IPS DF 4.7 (cell line): ENCODE measurements around the gene FDPS.
"Not testable (repeated sequence)": the region's sequence is repeated elsewhere in the genome, so short reads cannot be mapped to it uniquely, and the experiment has no call there.

Source experiments
- DNase-seq: peaks from one replicate; pipeline ENCODE4 v3.0.0-alpha.2; 2013; ENCODE audit warnings: low spot score; ENCODE audit errors: extremely low read depth

Gene FDPS

GRCh38 chr1:155285631-155286044 lies 23.0 kb upstream of the FDPS start:
- no peak for DNase-seq

- no peak for DNase-seq
Measured at GRCh38 chr1:155286544-155286943, 22.1 kb upstream of the FDPS start.

GRCh38 chr1:155287987-155288543 lies 20.6 kb upstream of the FDPS start:
- no peak for DNase-seq

DNA sequence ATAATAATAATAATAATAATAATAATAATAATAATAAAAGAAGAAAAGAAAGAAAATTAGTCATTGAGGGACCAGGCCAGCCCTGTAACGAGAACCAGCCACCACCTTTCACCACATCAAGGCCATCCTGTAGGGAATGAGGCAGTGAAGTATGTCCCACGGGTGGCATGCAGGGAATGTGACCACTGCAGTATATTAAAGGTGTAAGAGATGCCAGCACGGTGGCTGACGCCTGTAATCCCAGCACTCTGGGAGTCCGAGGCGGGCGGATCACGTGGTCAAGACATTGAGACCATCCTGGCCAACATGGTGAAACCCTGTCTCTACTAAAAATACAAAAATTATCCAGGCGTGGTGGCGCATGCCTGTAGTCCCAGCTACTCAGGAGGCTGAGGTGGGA lies 17.7 kb upstream of the FDPS start:
- DNase-seq: not testable (repeated sequence)

GRCh38 chr1:155293086-155293749 lies 15.4 kb upstream of the FDPS start:
- no peak for DNase-seq

- DNase-seq: no peak
Measured at GRCh38 chr1:155294520-155295182, 14.0 kb upstream of the FDPS start.

GRCh38 chr1:155295183-155295941 lies 13.3 kb upstream of the FDPS start:
- DNase-seq: no peak

DNA sequence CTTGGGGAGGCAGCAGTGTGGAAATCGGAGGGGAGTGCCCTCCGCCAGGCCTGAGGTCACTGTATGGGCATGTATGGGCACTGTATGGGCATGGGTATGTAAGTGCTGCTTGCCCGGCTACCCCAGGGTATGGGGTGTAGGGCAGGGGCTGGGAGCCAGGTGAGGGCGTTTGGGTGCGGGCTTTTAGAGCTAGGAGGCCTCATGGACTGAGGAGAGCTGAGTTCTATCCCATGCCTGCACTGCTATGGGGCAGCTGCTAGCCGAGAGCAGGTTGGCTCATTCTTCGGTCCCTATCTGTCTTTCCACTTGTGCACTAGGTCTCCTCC lies 12.8 kb upstream of the FDPS start:
- no peak for DNase-seq

GRCh38 chr1:155296661-155297060 lies 12.0 kb upstream of the FDPS start:
- no peak for DNase-seq

- DNase-seq: no peak
Measured at GRCh38 chr1:155297384-155297783, 11.3 kb upstream of the FDPS start.

DNA sequence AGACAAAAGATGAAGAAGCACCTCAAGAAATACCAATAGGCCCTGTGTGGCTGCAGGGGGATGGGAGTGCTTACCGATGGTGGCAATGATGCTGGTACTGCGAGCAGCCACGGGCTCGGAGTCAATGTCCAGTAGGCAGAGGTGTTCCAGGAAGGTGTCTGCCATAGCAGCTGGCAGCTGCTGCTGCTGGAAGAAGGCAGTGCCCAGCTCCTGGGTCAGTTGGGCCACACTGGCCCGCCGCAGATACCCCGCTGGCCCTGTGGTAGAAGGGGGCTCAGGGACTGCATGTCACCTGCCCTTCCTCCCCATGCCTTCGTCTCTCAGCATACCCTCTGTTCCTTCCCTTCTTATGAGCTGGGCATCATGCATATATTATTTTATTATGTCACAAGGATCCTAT lies 8.6 kb upstream of the FDPS start:
- no peak for DNase-seq

DNA sequence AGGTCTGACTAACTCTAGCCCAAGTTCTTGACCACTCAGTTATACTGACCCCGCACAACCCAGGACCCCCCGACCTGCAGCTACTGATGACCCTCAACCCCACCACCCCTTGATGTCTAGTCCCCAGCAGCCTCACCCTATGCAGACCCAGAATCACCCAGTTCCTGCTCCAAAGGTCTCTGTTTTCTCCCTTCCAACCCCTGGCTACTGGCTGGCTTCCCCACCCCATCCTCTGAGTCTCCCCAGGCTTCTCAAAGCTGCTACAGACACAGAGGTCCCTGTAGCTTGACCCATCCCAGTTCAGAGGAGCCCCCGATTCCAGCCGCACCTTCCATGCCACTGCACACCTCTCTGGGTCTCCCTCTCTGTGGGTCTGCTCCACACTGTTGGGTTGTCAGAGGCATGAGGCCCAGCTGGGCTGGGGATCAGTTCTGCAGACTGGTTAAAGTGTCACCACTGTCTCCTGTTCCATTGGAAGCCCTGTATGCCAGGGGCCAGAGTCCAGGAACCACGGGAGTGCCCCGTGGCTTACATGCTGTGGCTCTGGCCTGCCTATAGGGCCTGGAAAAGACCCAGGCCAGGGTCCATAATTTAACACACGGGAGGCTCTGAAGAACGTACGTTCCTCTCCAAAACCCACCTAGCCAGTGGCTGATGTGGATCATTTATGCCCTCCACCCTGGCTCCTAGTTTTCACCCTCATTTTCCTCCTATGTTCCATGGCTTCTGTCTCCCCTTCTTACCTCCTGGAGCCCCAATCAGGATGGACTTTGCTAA lies 7.9 kb upstream of the FDPS start:
- no peak for DNase-seq

- no peak for DNase-seq
Measured at GRCh38 chr1:155301342-155301841, 7.3 kb upstream of the FDPS start, which contains the start of gene PKLR. PKLR (minus strand) TSS chr1:155301438; CDS start chr1:155301395, 43 bp downstream.

DNA sequence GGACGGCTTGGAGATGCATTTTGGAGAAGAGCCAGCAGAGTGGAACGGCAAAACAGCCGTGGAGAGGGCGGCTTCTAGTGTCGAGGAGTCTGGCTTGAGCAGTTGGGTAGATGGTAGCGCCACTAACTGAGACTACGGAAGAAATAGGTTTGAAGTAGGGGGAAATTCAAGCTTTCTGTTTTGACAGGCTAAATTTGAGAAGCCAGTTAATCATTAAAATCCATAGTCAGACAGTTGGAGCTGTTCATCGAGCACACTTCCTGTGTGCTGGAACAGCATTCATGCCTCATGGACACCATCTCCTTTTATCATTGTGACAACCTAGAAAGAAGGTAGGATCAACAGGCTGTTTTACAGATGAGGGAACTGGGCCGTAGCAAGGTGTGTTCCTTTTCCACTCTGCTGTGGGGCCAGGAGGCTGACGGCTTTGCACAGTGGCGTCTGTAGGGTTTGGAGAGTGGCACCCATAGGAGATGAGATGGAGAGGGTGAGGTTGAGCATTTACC lies 4.1 kb upstream of the FDPS start:
- no peak for DNase-seq

DNA sequence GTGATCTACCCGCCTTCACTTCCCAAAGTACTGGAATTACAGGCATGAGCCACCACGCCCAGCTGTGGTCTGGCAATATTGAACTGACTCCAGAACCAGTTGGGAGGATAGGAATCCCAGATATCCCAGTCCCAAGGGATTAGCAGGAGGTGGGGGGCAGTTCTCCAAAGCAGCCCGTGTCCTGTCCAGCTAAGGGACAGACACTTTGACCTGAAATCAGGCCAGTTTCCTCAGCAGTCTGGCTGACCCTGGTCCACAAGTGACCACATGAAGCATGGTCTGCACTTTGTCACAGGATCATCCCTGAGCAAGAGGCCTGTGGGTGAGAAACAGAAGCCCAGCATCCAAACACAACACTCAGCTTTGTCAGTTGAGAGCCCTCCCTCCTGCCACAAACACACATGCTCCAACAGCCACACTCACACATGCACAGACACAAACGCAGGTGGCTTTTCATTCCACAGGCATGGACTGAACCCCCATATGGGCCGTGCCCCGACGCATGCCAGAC lies 2.7 kb upstream of the FDPS start:
- DNase-seq: no peak

- no peak for DNase-seq
Measured at GRCh38 chr1:155307247-155307740, 1.4 kb upstream of the FDPS start.

DNA sequence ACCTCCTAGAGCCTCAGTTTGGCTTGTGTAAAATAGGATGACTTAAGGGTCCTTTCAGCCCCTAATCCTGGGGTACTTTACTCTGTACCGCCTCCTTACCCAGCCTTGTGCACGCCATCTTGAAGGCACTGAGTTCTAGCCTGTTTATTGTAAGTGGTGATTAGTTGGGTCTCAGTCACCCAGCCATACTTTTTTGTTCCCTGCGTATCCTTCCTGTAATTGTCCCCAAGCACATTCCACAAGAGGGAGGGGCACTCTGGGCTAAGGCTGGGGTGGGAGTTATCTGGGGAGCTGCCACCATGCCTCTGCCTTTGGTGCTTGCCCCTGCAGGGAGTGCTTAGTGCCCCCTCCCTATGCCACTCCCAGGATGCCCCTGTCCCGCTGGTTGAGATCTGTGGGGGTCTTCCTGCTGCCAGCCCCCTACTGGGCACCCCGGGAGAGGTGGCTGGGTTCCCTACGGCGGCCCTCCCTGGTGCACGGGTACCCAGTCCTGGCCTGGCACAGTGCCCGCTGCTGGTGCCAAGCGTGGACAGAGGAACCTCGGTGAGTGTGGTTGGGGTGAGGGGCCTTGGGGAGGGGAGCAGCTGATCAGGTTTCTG lies 856 bp downstream of the FDPS start:
- no peak for DNase-seq

DNA sequence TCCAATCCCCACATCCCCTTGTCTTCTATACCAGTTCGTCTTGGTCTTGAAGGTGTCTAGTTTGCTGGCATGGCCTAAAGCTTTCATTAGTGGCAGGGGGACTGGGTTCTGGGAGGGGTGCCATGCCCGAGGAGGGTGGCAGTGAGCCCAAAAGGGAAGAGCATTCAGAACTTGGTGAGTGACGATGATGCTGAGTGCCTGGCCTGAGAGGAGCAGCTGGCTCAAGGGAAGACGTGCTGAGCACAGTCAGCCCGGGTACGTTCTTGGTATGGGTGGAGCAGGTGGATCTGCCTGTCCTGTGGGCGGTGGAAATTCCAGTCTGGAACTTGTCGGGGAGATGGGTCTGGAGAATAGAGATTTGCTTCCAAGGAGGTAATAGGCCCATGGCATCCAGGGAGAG lies 4.6 kb downstream of the FDPS start:
- no peak for DNase-seq

DNA sequence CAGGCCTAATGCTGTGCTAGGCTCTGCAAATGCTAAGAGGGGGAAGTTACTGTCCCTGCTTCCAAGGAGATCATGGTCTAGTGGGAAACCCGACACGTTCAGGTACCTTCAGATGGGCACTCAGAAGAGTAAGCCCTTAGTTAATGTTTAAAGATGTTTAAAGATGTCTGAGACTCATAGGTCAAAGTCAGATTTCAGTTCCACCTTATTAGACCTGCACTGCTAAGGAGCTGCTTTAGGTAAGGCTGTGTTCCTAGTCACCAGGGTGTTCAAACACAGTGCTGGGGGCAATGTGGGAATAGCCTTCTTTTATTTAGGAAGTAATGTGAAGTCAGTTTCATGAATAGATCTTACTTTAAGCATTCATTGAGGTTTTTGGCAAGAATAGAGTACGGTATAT lies 8.3 kb downstream of the FDPS start:
- DNase-seq: no peak

DNA sequence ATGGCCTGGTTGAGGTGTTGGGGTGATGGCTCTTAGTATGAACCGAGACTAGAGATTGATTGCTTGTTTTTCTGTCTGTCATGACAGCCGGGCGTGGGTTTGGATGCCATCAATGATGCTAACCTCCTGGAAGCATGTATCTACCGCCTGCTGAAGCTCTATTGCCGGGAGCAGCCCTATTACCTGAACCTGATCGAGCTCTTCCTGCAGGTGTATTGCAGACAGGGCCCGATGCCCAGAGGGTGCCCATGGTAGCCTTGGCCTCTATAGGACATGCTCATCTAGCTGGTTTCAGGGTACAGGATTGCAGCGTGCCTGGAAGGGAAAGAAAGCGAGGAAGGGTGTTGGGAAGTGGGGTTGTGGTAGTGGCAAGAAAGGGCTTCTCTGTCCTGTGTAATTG lies 9.4 kb downstream of the FDPS start:
- DNase-seq: no peak
